Hindlimb muscle (tissue), 1 donor: ENCODE measurements around the gene CIAO3. TPM values are rescaled to one million over a fixed set of nuclear protein-coding genes. Genes with fewer than 3 reads are reported as not detected.

ENCODE experiments used
- DNase-seq: peaks from one replicate; pipeline ENCODE4 v3.0.0-alpha.2; 2013
- polyA plus RNA-seq: library from polyadenylated mRNA; unstranded; fragments of 120-200 nt; gene quantifications from one replicate; pipeline ENCODE4 v1.2.1, GENCODE V29; 2013; ENCODE audit not compliant: insufficient read length

Gene CIAO3
- polyA plus RNA-seq, 1 donor: 17.1 TPM

GRCh38 chr16:775236-775796, 34.5 kb upstream of the CIAO3 start:
- no peak for DNase-seq

- DNase-seq: no peak
Measured at GRCh38 chr16:774086-775001, 33.5 kb upstream of the CIAO3 start.

GRCh38 chr16:772959-773358, 32.2 kb upstream of the CIAO3 start:
- DNase-seq: no peak

GRCh38 chr16:770411-770810, 29.6 kb upstream of the CIAO3 start:
- DNase-seq: no peak

GRCh38 chr16:769934-770333, 29.1 kb upstream of the CIAO3 start:
- no peak for DNase-seq

GRCh38 chr16:769184-769784, 28.5 kb upstream of the CIAO3 start:
- no peak for DNase-seq

GRCh38 chr16:768428-768827, 27.6 kb upstream of the CIAO3 start:
- DNase-seq: no peak

GRCh38 chr16:767743-768235, 27.0 kb upstream of the CIAO3 start:
- DNase-seq: no peak

GRCh38 chr16:766820-767640, 26.2 kb upstream of the CIAO3 start:
- DNase-seq: no peak

GRCh38 chr16:766008-766819, 25.4 kb upstream of the CIAO3 start:
- no peak for DNase-seq

GRCh38 chr16:765488-765865, 24.7 kb upstream of the CIAO3 start:
- no peak for DNase-seq

GRCh38 chr16:764848-765487, 24.2 kb upstream of the CIAO3 start:
- no peak for DNase-seq

GRCh38 chr16:764184-764750, 23.5 kb upstream of the CIAO3 start:
- DNase-seq: no peak

GRCh38 chr16:763369-764183, 22.8 kb upstream of the CIAO3 start:
- DNase-seq: no peak

GRCh38 chr16:762595-763268, 21.9 kb upstream of the CIAO3 start:
- DNase-seq: no peak

GRCh38 chr16:761625-762513, 21.1 kb upstream of the CIAO3 start:
- no peak for DNase-seq

- DNase-seq: no peak
Measured at GRCh38 chr16:760545-761343, 19.9 kb upstream of the CIAO3 start, which contains the start of gene MSLN. MSLN (plus strand) TSS chr16:760734; CDS start chr16:762681, 1,947 bp downstream.
